Bone marrow (tissue), 2 donors: ENCODE data around the gene RHBDD1.

ENCODE experiments used
- DNase-seq, 2 donors: peaks; one replicate each; lab custom pipeline; 2025; lab: John Stamatoyannopoulos, UW

RHBDD1 gene

DNA sequence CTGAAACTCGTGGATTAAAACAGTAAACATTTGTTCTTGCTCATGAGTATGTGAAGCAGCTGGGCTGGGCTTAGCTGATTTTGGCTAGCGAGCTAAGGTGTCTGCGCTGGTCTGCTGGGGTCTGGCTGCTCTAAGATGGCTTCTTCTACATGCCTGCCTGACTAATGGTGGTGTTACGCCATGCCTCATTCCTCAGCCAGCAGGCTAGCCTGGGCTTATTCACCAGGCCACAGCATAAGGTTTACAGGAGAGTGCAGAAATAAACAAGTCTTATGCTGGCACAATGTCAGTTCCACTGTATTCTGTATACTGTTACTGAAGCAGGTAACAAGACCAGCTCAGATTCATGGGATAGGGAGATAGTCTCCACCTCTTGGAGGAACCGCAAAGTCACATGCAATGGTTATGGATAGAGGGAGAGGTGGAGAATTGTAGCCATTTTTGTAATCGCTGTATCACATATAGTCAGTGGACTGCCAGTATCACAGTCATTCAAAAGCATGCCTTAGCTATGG is 80.0 kb downstream of the RHBDD1 start:
- DNase-seq, result no peak

DNA sequence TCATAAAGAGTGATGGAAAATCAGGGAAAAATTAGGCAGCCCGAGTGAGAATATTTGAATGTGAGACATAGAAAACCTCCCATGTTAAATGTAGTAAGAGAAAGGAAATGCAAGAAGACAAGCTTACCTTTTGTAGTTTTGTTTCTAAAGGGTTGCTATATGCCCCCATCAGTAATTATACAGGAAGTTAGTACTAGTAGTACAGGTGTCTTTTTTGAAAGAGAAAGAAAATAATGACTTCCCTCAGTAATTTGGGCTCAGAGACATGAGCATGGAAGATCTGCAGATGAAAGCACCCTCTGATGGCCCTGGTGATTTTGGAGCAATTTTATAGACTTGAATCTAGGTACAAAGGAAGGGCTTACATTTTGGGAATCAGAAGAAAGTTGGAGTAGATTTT is 80.8 kb downstream of the RHBDD1 start:
- DNase-seq, result no peak

DNA sequence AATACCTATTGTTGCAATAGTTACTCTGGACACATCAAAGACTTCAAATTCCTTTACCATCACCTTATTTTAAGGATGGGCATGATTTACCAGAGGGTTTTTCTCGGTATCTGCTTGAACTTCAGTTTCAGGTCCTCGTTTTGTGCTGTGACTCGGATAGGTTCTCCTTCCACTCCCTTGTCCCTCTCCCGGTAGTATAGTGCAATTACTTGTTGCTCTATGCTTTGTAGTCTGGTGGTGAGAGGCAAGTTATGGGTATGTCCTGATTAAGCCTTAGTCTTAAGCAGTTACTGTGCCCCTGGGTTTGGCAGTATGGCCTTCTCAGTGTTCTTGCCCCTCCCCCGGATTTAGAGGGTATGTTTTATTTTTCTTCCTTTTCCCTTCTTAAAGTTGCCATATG is 96.6 kb downstream of the RHBDD1 start:
- DNase-seq, result no peak

DNA sequence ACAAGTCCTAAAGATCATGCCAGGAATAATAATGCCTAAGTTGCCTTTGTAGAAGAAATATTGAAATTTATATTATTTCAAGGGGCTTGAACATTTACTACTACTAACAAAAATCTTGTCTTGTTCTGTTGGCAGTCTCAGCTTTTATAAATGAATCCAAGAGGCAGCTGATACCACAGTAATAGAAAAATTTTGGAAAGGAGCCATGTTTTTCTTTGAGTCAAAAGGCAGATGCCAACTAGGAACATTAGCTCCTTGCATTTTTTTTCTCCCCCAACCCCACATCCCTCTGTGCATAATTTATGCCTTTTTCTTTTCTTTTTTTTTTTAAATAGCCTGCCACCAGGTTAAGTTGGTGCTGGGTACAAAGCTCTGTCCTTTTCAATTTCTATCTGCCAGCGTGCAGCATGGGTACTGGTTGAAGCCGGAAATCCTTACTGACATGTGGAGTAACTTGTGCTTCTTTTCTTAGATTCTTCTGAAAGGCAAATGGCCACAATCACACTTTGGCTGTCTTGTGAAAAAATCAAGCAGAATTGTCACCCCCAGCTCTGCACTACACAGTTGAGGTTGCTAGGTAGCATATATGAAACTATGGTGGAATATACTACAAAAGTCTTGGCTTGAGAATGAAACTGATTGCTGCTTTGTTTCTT is 98.8 kb downstream of the RHBDD1 start:
- DNase-seq, result no peak

DNA sequence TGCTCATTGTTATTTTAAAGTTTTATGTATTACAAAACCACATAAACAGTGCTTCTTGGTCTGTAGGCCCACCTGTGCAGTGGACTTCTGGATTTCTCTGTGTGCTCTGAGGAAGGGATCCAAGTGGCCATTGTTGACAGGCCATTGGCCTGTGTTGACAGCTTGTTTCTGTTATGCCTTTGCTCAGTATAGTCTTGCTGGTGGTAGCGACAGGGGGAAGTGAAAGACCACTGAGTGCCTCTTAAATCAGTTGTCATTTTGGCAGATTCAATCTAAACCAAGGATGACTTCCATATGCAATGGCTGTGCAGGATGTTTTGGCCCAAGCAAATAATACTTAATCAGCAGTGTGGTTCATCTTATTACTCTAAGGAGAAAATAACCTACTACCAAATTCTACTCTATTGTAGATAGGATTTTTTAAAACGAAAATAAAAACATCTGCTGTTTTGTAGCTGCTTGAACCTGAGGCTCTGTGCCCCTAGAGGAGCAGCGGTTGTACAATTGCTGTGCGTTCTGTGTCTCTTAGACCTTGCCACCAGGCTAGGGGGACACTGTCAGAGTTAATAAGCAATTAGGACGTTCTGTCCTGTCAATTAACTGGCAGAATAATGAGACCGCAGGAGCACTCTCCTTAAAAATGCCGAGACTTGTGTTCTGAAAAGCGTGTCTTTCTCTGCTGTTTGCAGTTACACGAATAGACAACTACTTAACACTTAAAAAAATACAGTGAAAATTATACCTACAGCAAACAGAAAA is 108.2 kb downstream of the RHBDD1 start:
- DNase-seq, result no peak

DNA sequence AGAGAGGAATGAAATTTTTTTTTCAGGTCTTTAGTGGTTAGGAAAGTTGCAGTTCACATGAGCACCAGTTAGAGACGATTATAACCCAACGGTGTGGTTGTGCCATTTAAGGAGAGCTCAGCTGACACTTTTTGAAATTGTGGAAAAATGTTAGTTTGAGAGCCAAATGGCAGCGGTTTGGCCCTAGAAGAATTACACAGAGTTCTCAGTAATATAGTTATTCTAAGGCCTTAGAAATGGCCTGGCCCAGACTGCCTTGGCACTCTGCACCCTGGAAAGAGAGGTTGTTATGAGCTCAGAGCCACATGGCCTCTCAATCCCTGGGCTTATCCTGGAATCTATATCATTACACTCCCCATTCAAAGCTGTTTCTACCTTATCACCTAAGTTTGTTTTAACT is 117.4 kb downstream of the RHBDD1 start:
- no peak for DNase-seq

DNA sequence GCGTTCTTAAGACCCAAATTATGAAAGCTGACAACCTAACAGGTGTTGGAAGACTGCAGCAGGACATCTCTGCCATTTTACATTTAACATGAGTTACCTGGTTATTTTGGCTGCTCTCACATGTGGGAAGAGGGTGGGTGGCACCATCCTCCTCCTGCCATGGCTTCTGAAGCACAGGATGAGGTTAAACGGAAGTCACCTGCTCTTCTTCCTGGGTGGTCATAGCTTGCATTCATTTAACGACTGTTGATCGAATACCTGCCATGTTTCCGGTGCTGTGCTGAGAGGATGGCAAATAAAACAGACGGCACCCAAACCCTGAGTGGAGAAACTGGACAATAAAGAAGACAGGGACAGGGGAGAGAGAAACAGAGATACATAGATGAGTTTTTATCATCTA is 118.0 kb downstream of the RHBDD1 start:
- DNase-seq, result no peak

DNA sequence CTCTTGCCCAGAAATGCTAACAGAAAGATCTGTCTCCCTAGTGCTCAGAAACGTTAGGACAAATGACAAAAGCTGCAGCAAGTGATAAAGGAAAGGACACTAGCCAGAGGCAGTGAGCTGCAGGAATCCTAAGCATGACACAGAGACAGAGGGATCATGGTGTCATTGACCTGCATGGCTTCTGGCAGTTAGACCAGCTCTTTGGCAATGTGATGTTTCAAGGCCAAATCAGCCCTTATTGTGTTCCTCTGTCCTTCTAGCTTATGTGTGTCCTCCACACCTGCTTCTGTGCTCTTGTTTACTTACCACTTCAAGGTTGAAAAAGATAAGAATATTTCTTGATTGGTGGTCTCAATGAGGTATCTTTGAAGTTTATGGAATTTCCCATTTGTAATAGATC is 120.8 kb downstream of the RHBDD1 start:
- DNase-seq, result no peak

DNA sequence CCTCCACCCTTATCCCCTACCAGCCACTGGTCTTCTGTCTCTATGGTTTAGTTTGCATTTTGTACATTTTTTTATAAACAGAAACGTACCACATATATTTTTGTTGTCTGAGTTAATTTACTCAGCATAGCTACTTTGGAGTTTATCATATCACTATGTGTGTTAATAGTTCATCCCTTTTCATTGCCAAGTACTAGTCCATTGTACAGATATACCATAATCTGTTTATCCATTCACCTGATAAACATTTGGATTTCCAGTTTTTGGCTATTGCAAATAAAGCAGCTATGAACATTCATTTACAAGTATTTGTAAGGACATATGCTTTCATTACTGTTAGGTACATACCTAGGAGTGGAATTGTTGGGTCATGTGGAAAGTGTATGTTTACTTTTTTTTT is 123.6 kb downstream of the RHBDD1 start:
- DNase-seq, result no peak

DNA sequence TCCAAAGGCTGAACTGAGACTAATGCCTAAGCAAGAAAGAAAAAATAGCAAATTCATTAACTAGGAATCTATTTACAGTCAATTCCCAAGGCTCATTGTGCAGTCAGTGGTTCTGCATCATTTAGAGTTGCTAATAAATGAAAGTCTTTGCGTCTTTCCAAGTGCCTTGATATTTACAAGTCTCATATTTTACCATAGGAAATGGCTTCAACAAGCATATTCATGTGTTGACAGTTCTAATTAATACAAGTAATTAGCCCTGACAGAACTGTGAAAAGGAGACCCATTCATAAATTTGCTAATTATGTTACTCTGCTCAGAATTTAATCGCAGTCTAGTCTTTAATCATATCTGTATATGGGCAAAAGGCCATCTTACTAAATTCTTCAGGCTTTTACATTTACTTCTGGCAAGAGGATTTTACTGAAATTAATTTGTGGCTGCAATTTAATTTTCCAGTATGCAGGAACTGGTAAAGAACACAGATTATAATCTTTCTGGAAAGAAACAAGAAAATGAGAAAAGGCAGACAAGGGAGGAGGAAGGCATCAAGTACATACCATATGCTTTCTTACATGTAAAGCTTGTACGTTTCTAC is 126.4 kb downstream of the RHBDD1 start:
- no peak for DNase-seq

DNA sequence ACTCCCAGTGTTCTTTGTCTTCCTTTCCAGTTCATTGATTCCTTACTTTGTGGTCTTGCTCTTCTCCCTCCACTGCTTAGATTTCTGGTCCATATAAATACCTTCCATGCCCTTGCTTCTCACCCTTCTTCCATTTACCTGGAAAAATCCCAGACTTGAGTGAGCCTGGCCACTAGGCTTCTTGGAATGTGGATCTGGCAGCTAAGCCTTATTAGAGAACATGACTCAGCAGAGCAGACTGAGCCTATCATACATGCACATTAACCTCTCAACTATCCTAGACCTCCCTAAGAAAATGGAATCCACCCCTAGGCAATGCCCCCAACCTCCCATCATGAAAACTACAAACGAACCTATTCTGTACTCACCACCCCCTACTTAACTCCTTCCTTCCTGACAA is 127.7 kb downstream of the RHBDD1 start:
- no peak for DNase-seq

DNA sequence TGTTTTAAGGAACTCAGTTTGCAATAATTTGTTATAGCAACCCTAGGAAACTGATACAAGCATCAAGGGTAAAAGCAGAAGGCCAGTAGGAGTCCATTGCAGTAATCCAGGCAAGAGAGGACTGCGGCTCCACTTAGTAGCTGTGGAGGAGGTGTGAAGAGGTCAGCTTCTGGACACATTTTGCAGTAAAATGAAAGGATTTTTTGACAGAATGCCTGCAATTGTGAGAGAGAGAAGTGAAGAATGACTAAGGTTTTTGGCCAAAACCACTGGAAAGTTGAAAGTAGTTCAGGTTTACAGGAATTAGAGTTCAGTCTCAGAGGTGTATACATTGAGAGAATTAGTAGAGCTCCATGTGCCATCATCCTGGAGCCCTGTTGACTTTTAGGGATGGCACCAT is 129.5 kb downstream of the RHBDD1 start:
- DNase-seq, result no peak

DNA sequence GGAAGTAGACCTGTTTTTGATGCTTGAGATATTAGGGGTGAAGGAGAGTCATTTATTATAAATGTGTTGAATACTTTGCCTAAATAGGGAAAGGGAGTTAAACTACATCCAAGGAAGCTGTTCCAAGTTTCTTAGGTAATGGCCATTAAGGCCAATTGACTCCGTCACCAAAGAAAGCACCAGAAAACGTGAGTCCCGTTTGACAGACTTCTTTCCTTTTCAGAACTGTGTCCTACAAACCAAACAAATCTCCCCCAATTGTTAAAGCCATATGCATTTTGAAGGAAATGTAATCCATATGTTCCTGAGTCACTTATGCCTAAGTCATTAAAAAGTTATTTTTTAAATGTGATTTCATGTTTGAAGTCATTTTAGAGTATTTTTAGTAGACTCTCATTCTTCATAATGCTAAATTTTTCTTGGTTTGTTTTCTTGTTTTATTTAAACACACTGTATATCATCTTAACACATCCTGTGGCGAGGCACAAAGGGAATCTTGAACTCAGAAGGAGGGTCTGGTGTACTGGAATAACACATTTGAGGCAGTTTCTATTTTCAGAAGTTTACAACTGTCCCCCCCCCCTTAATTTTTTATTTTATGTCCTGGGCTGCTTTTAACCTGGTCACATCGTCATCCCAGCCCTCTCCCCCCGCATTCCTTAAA is 133.7 kb downstream of the RHBDD1 start:
- DNase-seq, result no peak

DNA sequence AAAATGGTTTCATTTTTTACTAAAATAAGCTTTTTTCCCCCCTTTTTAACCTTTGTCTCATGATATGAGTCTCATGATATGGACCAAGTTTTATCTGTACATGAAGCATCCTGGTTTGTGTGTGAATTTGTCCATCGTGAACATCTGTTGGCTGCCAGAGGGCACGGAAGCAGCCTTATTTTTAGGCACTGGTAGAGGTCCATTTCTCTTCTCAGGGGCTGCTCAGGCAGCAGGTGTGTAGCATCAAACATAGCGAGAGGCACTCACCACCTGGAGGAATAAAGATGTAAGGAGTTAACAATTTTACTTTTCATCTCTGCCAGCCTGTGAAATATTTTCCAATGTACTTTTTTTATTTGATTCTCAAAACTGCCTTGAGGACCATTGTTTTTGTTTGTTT is 134.5 kb downstream of the RHBDD1 start:
- no peak for DNase-seq

DNA sequence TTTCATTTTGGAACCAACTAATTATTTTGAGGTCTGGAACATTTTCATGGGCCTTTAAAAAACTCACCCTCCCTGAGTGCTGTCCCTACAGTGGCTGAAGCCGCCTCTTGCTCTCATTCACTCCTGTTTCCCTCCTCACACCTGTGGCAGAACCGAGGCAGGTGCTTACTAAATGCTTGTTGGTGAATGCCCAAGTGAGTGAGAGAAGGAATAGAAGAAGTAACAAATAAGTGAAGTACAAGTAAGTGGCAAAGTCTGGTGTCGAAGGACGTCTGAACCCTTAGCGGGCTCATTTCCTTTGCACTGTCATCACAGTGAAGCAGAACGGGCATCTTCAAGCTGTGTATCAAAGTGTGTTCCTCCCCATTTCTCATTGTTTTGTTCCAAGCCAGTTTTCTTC is 135.2 kb downstream of the RHBDD1 start:
- DNase-seq, result no peak

DNA sequence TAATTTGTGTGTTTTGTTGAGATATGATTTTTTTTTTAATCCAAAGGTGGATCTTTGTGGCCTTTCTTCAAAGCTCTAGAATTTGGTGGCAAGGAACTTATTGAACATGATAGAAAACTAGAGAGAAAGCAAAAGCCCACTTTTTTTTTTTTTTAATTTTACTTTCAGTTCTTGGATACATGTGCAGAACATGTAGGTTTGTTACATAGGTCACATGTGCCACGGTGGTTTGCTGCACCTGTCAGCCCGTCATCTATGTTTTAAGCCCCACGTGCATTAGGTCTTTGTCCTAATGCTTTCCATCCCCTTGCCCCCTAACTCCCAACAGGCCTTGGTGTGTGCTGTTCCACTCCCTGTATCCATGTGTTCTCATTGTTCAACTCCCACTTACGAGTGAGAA is 135.9 kb downstream of the RHBDD1 start:
- no peak for DNase-seq

DNA sequence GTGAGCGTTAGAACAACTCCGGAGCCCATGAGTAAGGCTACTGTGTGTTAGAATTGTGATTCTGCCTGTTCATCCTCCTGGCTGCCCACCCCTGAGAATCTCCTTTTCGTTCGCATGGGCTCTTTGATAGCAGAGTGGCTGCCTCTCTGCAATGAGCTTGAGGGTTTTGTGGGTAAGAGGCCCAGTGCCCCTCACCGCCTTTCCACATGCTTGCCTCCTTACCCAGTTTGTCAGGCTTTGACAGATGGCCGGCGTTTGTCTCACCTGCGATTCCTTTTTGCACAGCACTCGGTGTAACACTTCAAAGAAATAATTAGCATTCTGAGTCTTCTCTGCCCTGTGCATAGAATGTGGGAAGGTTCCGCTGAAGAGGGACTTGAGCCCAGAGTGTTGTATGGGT is 138.0 kb downstream of the RHBDD1 start:
- DNase-seq, result no peak

DNA sequence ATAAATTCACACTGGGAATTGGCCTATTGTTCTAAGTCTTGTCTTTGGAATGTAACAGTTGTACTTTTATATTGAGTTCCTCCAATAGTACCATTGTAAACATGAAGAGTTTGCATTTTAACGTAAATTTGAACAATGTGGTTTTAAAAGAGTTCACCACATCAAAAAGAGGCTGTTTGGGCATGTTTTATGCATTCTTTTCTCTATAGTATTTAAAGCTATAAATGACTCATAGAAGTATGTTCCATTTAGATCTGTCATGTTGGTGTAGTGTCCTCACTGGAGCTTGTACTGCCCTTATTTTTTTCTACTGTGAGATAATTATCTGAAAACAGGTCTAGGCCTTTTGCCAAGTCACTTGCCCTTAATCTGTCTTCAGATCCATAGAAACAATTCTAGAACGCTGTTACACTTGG is 141.9 kb downstream of the RHBDD1 start:
- DNase-seq, result no peak

DNA sequence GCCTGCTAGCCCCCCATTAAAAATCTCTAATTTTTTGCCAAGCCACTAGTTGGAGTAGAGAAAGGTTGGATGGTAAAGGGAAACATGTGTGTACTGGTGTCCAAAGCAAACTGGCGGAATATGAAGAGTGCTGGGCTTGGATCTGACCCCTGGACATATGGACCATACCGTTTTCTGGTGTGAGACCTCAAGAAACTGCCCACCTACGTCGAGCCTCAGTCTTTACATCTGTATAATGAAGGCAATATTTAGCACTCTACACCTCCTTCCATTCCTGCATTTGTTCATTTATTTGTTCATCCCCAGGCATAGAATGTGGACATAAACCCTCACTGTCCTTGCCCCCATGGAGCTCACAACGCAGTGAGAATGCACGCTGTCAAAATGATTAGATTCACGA is 142.4 kb downstream of the RHBDD1 start:
- no peak for DNase-seq

DNA sequence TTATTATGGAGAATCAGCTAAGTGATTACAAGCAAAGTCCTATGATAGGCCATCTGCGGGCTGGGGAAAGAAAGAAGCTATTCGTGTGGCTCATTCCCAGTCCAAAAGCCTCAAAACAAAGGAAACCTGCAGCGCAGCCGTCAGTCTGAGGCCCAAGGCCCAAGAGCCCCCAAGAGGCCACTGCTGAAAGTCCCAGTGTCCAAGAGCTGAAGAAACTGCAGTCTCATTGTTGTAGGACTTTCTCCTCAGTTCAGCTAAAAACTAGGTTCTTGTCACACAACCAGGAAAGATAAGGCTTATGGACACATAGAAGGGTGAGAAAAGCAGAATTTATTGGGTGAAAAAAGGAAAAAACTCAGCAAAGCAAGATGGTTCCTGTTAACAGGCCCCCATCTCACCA is 143.2 kb downstream of the RHBDD1 start:
- DNase-seq, result no peak

DNA sequence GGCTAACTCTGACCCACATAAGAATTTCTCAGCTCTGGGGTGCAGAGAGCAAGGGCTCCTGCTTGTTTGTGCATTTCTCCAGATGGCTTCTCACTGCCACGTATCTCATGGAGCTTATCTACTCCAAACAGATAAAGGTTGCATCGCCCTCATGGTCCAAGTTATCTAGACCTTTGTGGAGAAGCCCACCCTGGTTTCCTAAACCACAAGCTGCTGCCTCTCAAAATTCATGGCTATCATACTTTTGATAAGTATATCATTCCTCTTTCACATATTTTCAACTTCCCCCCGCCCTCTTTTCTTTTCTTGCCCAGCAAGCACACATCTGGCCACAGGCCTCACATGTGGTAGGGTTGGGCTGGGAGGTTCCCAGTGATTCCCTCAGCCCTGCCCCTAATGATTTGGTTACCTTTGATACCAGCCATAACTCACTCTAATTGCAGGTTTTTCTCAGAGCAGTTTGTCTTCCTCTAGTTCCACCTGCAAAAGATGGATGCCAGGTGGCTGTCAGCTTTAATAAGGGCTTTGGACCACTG is 146.0 kb downstream of the RHBDD1 start:
- DNase-seq, result no peak
